Lung microvascular endothelial cell (primary cell): ENCODE data around the gene CACNA1H. TPM values are rescaled to one million over a fixed set of nuclear protein-coding genes. Genes with fewer than 3 reads are reported as not detected.
A peak's percentile ranks its signal among the peaks of the same experiment; 100 is the strongest.
"Not testable (repeated sequence)": the region's sequence is repeated elsewhere in the genome, so short reads cannot be mapped to it uniquely, and the experiment has no call there.

ENCODE experiments used
- DNase-seq, 2 donors: peaks; one replicate each; pipeline versions ENCODE4 v3.0.0 to v3.0.0-alpha.2; 2010; ENCODE audit warnings: low read depth in 2 of 2
- total RNA-seq: library from RNA; depleted of rRNA; stranded (reverse); fragments of >200 nt; gene quantifications from 2 replicates; pipeline ENCODE4 v1.2.1, GENCODE V29; 2014

CACNA1H gene
- total RNA-seq, 1 donor from 2014 or later, result under 0.01 TPM

DNA sequence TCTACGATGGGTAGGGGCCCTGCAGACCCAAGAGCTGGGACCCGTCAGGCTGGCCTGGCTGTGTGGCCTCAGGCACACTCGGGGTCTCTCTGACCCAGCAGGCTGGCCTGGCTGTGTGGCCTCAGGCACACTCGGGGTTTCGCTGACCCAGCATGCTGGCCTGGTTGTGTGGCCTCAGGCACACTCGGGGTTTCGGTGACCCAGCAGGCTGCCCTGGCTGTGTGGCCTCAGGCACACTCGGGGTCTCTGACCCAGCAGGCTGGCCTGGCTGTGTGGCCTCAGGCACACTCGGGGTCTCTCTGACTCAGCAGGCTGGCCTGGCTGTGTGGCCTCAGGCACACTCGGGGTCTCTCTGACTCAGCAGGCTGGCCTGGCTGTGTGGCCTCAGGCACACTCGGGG lies 37.9 kb downstream of the CACNA1H start:
- DNase-seq, result not testable (repeated sequence)

DNA sequence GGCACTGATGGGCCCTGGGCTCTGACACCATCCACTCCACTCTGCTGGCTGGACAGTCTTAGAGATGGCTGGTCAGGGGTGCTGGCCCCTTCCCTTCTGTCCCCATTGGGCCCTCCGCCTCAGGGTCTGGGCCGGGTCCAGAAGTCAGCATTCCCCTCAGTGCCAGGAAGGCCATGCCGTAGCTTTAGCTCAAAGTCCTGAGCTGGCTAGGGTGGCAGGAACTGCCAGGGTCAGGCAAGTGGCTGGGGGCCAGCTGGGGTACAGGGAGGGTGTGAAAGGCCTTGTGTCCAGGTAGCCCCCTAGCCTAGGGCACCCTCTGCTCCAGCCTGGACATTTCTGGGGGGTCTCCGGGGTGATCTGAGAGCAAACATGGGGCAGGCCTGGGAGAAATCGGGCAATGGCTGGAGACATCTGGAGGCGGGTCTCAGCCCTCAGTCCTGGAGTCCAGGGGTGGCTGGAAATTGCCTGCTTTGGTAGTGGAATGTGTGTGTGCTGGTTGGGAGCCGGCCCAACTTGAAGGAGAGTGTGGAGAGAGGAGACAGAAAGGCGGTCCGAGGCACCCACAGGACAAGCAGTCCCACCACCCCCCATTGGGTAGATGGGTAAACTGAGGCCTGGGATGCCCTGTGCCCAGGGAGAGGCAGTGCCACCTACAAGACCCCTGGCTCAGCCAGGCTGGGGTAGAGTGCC lies 39.6 kb downstream of the CACNA1H start:
- DNase-seq, result no peak

DNA sequence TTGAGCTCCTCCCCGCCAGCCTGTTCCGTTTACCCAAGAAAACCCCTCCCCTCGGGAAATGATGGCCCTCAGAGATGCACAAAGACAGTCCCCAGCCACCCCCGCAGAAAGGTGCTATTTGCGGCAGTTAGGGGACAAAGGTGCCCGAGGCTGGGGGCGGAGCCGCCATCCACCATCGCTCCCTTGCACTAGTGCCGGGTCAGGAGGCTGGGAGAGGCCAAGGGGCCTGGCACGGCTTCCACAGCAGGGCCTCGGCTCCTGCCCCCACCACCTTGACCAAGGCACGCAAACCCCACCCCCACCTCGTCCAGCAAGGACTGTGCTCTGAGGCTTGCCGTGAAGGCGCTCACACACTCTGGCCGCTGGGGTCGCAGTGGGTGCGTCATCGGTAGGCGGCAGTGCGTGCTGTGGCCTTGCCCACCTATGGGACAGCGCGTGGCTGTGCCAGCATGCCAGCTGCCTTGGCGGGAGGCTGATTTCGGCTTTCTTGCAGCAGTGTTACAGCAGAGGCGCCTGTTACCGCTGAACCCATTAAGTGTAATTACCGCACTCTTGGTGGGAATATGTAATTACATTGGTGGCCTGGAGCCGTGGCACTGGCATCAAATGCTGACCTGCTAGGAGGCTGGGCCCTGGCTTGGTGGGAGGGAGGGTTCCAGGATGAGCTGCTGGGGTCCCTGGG lies 40.4 kb downstream of the CACNA1H start:
- no peak for DNase-seq

DNA sequence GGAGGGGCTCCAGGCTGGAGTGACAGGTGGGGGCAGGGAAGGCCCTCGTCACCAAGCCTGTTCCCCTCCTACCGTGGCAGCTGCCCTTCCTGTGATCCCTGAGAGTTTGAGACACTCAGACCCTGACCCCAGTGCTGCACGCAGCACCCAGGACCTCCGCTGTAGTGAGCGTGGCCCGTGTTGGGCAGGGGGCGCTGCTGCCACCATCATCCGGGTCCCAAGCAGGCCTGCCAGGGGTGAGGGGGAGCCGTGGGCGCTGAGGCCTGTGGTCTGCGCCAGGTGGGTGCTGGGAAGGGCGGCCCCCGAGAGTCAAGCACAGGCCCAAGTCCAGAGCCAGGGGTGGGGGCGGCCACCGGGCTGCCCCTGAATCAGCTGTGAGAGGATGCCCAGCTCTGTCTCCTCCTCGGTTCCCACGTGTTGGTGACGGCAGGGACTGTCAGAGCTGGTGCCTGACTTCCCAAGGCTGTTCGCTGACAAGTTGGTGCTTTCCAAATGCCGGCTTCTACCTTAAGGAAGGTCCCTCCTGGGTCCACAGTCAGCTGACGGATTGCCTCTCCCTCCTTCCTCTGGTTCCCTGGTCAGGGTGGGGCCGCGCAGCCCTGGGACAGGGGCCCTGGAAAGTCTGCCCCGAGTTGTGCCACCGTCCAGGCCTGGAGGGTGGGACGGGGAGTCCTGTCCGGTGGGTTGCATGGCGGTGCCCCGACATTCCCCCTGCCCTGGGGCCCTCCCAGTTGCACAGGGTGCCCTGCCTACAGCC lies 41.1 kb downstream of the CACNA1H start:
- no peak for DNase-seq

DNA sequence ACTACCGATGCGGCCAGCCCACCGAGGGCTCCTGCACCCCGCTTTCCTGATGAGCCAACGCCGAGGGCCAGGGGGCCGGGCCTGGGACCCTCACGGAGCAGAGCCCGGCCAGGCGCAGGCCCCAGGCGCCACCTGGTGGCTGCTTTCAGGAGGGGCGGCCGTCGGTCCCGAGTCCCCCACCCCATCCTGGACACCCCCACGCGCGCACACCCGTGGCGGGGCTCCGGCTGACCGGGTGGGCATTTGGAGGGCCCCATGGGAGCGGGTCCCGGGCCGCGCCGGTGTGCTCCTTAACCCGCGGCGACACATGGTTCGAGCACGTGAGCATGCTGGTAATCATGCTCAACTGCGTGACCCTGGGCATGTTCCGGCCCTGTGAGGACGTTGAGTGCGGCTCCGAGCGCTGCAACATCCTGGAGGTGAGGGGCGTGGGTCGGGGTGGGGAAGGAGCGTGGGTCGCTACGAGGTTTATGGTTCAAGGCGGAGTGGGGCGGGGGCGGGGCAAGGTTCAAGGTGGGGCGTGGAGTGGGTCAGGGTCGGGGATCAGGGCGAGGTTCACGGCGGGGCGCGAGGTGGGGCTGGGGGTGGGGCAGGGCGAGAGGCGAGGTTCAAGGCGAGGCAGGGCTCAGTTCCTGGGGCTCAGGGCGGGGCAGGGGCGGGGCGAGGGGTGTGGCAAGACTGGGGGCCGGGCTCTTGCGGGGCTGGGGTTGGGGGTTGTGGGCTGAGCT lies 41.9 kb downstream of the CACNA1H start:
- DNase-seq, result peak in 1 of 2 donors; percentile 18

DNA sequence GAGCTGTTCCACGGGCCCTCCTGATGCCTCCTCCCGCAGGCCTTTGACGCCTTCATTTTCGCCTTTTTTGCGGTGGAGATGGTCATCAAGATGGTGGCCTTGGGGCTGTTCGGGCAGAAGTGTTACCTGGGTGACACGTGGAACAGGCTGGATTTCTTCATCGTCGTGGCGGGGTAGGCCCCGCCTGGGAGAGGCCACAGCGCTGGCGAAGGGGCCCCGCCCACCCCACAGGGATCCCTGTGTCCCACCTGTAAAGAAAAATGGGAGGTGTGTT lies 42.4 kb downstream of the CACNA1H start:
- no peak for DNase-seq

DNA sequence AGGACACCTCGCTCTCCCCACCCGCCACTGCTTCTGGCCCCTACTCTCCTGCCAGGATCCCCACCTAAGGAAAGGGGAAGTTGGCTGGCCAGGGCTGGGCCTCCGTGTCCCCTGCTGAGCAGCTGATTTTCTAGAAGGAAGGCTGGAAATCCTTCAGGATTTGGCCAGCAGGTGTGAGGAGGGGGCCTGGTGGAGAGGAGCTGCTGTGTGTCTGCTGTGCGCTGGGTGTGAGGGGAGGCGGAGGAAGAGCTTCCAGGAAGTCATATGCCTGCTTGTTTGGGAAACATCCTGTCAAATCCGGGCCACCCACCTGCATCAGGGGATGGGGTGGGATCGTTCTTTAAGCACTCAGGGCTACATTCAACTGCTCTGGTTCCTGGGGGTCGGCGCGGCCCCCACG lies 43.6 kb downstream of the CACNA1H start:
- no peak for DNase-seq

DNA sequence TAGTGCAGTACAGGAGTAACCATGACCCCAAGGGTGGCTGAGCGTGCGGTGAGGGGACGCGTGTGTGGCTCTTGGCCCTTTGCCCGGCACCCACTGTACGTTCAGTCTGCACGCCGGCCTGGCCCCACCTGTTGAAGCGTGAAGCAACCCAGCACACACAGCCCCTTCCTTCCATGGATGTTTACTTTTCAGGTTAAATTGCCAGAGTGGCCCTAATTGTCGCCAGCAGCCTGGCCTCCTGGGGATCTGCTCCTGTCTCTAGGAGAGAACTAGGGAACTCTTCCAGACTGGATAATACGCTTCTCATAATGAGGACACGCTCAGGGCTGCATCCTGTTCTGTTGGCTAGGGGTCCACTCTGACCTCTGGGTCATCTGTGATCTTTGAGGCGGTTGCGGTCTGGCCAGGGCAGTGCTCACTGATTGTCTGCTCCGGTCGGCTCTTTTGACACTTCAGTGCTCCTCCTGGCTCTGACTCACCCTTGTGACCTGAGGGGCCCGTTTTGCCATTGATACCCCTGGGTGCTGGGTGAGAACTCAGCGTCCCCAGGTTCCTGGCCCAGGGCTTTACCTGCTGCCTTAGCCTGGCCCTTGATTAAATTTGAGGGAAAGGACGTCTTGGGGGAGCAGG lies 44.4 kb downstream of the CACNA1H start:
- no peak for DNase-seq

DNA sequence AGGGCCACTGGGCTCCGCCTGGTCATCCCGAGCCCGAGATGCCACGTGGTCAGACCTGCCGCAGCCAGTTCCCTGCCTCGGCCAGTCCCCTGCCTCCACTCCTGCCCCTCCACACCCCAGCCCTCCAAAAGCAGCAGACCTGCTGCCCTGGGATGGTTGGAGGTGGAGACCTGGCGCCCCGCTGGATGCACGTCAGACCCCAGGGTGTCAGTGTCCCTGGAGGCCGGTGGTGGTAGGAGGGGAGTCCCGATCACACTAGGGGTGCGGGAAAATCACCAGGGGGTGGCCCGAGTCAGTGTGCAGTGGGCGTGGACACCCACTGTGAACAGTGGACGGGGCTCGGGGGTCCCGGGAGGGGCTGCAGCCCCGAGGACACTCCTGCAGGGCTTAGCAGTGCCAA lies 45.3 kb downstream of the CACNA1H start:
- no peak for DNase-seq

DNA sequence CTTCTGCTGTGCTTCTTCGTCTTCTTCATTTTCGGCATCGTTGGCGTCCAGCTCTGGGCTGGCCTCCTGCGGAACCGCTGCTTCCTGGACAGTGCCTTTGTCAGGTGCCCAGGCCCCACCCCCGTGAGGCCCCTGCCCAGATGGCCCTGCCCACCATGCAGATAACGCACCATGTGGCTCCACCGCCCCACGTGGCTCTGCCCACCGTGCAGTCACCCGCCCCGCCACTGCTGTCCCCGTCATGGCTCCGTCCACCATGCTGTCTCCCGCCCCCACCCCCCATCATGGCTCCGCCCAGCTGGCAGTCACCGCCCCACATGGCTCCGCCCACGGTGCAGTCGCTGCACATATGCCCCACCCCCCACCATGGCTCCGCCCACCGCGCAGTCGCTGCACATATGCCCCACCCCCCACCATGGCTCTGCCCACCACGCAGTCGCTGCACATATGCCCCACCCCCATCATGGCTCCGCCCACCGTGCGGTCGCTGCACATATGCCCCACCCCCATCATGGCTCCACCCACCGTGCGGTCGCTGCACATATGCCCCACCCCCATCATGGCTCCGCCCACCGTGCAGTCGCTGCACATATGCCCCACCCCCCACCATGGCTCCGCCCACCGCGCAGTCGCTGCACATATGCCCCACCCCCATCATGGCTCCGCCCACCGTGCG lies 45.9 kb downstream of the CACNA1H start:
- DNase-seq, result not testable (repeated sequence)

DNA sequence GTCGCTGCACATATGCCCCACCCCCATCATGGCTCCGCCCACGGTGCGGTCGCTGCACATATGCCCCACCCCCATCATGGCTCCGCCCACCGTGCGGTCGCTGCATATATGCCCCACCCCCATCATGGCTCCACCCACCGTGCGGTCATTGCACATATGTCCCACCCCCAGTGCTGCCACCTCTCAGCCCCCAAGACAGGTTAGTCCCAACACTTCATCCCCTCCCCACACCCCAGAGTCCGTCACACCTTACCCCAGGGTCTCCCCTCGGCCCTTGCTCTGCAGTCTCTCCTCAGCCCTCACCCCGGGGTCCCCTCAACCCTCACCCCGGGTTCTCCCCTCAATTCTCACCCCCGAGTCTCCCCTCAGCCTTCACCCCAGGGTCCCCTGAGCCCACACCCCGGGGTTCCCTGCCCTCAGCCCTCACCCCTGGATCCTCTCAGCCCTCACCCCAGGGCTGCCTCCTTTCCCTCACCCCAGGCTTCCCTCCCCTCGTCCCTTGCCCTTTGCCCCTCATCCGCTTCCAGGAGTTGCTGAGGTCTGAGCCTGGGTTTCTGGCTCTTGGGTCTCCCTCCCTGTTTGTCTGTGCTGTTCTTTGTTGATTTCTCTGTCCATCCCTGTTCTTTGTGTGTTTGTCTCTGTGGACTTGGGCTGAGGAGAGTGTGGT lies 46.6 kb downstream of the CACNA1H start:
- no peak for DNase-seq

DNA sequence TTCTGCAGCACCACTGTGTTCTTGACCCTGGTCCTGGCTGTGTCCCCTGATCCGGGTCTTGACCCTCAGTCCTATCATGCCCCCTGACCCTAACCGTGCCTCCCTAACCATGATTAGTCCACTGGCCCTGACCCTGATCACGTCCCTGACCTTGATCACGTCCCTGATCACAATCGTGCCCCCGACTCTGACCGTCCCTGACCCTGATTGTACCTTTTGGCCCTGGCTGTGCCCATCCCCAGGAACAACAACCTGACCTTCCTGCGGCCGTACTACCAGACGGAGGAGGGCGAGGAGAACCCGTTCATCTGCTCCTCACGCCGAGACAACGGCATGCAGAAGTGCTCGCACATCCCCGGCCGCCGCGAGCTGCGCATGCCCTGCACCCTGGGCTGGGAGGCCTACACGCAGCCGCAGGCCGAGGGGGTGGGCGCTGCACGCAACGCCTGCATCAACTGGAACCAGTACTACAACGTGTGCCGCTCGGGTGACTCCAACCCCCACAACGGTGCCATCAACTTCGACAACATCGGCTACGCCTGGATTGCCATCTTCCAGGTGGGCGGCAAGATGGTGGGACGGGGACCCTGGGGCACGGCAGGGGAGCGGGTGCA lies 47.2 kb downstream of the CACNA1H start:
- DNase-seq, result no peak

DNA sequence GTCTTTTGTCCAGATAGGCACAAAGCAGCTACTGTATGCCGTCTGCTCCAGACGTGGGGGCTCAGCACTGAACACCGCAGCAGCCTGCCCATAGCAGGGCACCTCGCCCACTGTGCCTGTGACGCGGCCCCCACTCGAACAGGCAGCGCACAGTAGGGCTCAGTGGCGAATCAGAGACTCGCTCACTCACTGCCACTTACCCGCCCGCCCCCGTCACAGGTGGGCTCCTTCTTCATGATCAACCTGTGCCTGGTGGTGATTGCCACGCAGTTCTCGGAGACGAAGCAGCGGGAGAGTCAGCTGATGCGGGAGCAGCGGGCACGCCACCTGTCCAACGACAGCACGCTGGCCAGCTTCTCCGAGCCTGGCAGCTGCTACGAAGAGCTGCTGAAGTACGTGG lies 48.5 kb downstream of the CACNA1H start:
- DNase-seq, result no peak

DNA sequence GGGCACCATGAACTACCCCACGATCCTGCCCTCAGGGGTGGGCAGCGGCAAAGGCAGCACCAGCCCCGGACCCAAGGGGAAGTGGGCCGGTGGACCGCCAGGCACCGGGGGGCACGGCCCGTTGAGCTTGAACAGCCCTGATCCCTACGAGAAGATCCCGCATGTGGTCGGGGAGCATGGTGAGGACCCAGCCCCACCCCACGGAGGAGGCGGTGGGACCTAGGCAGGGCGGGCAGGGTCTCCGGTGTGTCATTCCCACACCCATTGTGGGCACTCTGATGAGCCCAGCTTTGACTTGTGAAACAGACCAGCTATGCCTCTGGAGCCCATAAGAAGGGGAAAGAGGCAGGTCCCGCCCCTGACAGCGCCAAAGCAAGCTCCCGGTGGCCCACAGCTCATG lies 49.4 kb downstream of the CACNA1H start:
- DNase-seq, result no peak

DNA sequence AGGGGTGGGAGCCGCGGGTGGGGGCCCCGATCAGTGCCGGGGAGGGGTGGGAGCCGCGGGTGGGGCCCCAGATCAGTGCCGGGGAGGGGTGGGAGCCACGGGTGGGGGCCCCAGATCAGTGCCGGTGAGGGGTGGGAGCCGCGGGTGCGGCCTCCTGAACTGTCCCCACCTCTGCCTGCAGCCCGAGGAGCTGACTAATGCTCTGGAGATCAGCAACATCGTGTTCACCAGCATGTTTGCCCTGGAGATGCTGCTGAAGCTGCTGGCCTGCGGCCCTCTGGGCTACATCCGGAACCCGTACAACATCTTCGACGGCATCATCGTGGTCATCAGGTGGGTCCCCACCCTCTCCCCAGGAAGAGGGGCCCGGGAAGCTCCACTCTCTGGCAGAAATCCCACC lies 52.0 kb downstream of the CACNA1H start:
- DNase-seq, result no peak

DNA sequence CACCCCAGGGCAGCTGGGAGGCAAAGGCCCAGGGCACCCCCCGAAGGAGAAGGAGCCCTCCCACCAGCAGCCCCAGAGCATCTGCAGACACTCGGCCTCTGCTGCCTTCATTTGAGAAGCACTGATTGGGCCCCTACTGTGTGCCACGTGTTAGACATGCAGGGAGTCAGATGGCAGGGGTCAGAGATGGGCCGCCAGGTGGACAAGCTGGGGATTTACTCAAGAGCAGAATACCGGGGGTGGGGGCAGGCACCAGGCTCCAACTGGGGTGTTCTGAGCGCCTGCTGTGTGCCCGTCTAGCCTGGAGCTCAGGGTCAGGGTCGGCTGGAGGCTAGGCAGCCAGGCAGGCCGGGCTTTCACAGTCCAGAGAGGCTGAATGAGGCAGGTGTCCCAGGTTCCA lies 53.4 kb downstream of the CACNA1H start:
- no peak for DNase-seq

DNA sequence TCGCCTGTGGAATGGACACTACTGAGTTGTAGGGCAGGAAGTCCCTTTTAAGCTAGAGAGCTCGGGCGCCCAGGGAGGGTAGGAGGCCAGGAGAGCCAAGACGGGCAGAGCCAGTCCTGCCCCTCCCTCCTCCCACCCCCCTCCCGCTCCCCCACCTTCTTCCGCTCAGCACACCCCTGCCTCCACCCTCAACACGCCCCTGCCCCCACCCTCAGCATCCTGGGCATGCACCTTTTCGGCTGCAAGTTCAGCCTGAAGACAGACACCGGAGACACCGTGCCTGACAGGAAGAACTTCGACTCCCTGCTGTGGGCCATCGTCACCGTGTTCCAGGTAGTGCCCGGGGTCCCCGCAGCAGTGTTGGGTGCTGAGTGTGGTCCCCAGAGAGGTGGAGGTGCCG lies 53.9 kb downstream of the CACNA1H start:
- DNase-seq, result no peak

DNA sequence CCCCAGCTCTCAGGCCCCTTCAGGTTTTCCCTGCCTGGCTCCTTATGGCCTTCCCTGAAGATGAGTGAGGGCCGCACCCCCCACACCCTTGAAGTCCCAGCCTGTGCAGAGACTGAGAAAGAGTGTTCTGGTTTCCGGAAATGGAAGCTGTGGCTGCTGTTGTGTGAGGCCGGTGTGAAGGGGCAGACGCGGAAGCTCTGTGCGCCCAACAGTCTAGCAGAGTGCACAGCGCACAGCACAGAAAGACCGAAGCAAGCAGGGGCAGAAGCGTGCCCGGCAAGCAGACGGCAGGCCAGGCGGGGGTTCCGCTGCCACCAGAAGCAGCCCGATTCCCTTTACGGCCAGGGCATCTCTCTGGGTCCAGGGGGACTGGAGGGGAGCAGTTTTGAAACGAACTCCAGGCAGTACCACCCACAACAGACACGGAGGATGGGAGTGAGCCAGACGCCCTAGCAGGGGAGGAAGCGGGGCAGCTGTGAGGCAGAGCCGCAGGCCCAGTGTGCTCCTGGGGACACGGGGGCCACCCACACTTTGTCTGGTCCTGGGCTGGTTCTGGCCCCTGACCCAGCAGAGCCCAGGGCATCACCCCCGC lies 55.4 kb downstream of the CACNA1H start:
- DNase-seq, result no peak

DNA sequence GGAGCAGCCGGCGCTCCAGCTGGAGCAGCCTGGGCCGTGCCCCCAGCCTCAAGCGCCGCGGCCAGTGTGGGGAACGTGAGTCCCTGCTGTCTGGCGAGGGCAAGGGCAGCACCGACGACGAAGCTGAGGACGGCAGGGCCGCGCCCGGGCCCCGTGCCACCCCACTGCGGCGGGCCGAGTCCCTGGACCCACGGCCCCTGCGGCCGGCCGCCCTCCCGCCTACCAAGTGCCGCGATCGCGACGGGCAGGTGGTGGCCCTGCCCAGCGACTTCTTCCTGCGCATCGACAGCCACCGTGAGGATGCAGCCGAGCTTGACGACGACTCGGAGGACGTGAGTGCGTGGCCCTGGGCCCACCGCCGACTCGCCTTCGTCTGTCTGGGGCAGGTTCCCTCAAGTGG lies 56.2 kb downstream of the CACNA1H start:
- no peak for DNase-seq

DNA sequence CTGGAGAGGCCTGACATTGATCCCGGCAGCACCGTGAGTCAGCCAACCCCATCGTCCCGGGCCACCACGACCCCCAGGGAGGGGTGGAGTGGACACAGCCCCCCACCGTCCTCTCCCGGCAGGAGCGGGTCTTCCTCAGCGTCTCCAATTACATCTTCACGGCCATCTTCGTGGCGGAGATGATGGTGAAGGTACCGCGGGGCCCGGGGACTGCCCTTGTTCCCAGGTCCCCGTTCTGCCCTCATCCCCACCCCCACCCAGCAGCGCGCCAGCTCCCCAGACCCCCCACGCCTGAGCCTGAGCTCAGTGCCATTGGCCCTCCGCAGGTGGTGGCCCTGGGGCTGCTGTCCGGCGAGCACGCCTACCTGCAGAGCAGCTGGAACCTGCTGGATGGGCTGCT lies 57.6 kb downstream of the CACNA1H start:
- DNase-seq, result no peak
